Peyer's patch (tissue), 4 donors: ENCODE results near the gene KLHDC7B.

Experiments used
- CTCF ChIP-seq, 6 experiments: fragments of 450-650 bp in 4 of 6; fragments of 200-600 bp in 2 of 6; sonication (generic) in 1 of 6; IDR thresholded peaks; one replicate each; pipeline ENCODE4 v1.5.1; 2017 to 2019; ENCODE audit warnings: antibody characterized with exemption in 6 of 6, mild to moderate bottlenecking in 3 of 6, moderate library complexity in 1 of 6
- POLR2A ChIP-seq, 2 donors: fragments of 450-650 bp; IDR thresholded peaks; one replicate each; pipeline ENCODE4 v1.5.1; 2017; ENCODE audit warnings: antibody characterized with exemption in 2 of 2, mild to moderate bottlenecking in 2 of 2, moderate library complexity in 2 of 2

- TF ChIP-seq CTCF (IDR thresholded peaks at IDR 0.05) (no peak), POLR2A (IDR thresholded peaks at IDR 0.05) (no peak)
These were observed 15.2 kb upstream of the KLHDC7B start for GRCh38 chr22:50530580-50530876.
